H7 (cell line): ENCODE results near the gene LPCAT1. TPM values are rescaled to one million over a fixed set of nuclear protein-coding genes. Genes with fewer than 3 reads are reported as not detected.

Experiments used
- DNase-seq: peaks from one replicate; pipeline ENCODE4 v3.0.0; 2012
- H3K27me3 ChIP-seq: 2 replicates; pipeline ENCODE4 v1.6.0; 2011; ENCODE audit warnings: mild to moderate bottlenecking, low read length; ENCODE audit not compliant: control insufficient read depth, insufficient read depth
- H3K36me3 ChIP-seq: replicated peaks from 2 replicates; pipeline ENCODE4 v1.5.1; 2011; ENCODE audit warnings: low read length; ENCODE audit not compliant: control insufficient read depth, insufficient read depth
- H3K4me3 ChIP-seq: 2 replicates; pipeline ENCODE4 v1.5.1; 2011; ENCODE audit warnings: low read depth, mild to moderate bottlenecking, control low read depth, low read length, moderate library complexity; ENCODE audit not compliant: insufficient read depth
- total RNA-seq: library from RNA; depleted of rRNA; stranded (reverse); fragments of >200 nt; shearing (Covaris generic); gene quantifications from 2 replicates; pipeline ENCODE4 v1.2.3, GENCODE V29; 2014

LPCAT1 gene
- total RNA-seq, 1 experiment from 2014 or later = 77.5 TPM

GRCh38 chr5:1514027-1514818, 9.5 kb downstream of the LPCAT1 start:
- H3K4me3 ChIP-seq = no peak overlapping the region
- H3K36me3 ChIP-seq = peaks cover 9% of the 10 kb centered on the region
- DNase-seq = peak; percentile 79
- H3K27me3 ChIP-seq = no peaks in the 10 kb centered on the region

GRCh38 chr5:1513326-1514026, 10.3 kb downstream of the LPCAT1 start:
- peaks cover 9% of the 10 kb centered on the region for H3K36me3 ChIP-seq
- no peak overlapping the region for H3K4me3 ChIP-seq
- no peak for DNase-seq
- H3K27me3 ChIP-seq = no peaks in the 10 kb centered on the region

- peak; percentile 68 for DNase-seq
- Histone ChIP-seq H3K4me3 (no peak overlapping the region), H3K27me3 (no peaks in the 10 kb centered on the region), H3K36me3 (peaks cover 9% of the 10 kb centered on the region)
Measured at GRCh38 chr5:1512541-1513291, 11.0 kb downstream of the LPCAT1 start.

- no peak overlapping the region for H3K4me3 ChIP-seq
- DNase-seq = peak; percentile 82
- no peaks in the 10 kb centered on the region for H3K27me3 ChIP-seq
- H3K36me3 ChIP-seq = peaks cover 9% of the 10 kb centered on the region
Measured at GRCh38 chr5:1511651-1512540, 11.9 kb downstream of the LPCAT1 start.

- DNase-seq = no peak
- Histone ChIP-seq H3K36me3 (peaks cover 8% of the 10 kb centered on the region), H3K4me3 (no peak overlapping the region), H3K27me3 (no peaks in the 10 kb centered on the region)
Measured at GRCh38 chr5:1511048-1511447, 12.7 kb downstream of the LPCAT1 start.

- no peak overlapping the region for H3K4me3 ChIP-seq
- no peaks in the 10 kb centered on the region for H3K27me3 ChIP-seq
- peak; percentile 59 for DNase-seq
- H3K36me3 ChIP-seq = peaks cover 8% of the 10 kb centered on the region
Measured at GRCh38 chr5:1510631-1511030, 13.1 kb downstream of the LPCAT1 start.

GRCh38 chr5:1510151-1510561, 13.6 kb downstream of the LPCAT1 start:
- peak; percentile 60 for DNase-seq
- Histone ChIP-seq H3K27me3 (no peaks in the 10 kb centered on the region), H3K4me3 (no peak overlapping the region), H3K36me3 (peaks cover 8% of the 10 kb centered on the region)

- DNase-seq = no peak
- H3K27me3 ChIP-seq = no peaks in the 10 kb centered on the region
- H3K36me3 ChIP-seq = peaks cover 8% of the 10 kb centered on the region
- H3K4me3 ChIP-seq = no peak overlapping the region
Measured at GRCh38 chr5:1509346-1510085, 14.2 kb downstream of the LPCAT1 start.

GRCh38 chr5:1508659-1509290, 15.0 kb downstream of the LPCAT1 start:
- Histone ChIP-seq H3K36me3 (peaks cover 8% of the 10 kb centered on the region), H3K4me3 (no peak overlapping the region), H3K27me3 (no peaks in the 10 kb centered on the region)
- DNase-seq = no peak

GRCh38 chr5:1507961-1508658, 15.7 kb downstream of the LPCAT1 start:
- DNase-seq = no peak
- Histone ChIP-seq H3K27me3 (no peaks in the 10 kb centered on the region), H3K36me3 (peaks cover 8% of the 10 kb centered on the region)

GRCh38 chr5:1507457-1507856, 16.3 kb downstream of the LPCAT1 start:
- Histone ChIP-seq H3K36me3 (peaks cover 8% of the 10 kb centered on the region), H3K27me3 (no peaks in the 10 kb centered on the region), H3K4me3 (no peak overlapping the region)
- no peak for DNase-seq

More at GRCh38 chr5:1507961-1508658, 15.7 kb downstream of the LPCAT1 start:
- no peak overlapping the region for H3K4me3 ChIP-seq

GRCh38 chr5:1507014-1507375, 16.8 kb downstream of the LPCAT1 start:
- H3K27me3 ChIP-seq = no peaks in the 10 kb centered on the region
- H3K4me3 ChIP-seq = no peak overlapping the region
- H3K36me3 ChIP-seq = peaks cover 6% of the 10 kb centered on the region
- no peak for DNase-seq
